ENCODE data around the gene BAK1. TPM values are rescaled to one million over a fixed set of nuclear protein-coding genes. Genes with fewer than 3 reads are reported as not detected.
A peak's percentile ranks its signal among the peaks of the same experiment; 100 is the strongest.

Gene BAK1
- polyA plus RNA-seq, 1 experiment, result 13.0 TPM

DNA sequence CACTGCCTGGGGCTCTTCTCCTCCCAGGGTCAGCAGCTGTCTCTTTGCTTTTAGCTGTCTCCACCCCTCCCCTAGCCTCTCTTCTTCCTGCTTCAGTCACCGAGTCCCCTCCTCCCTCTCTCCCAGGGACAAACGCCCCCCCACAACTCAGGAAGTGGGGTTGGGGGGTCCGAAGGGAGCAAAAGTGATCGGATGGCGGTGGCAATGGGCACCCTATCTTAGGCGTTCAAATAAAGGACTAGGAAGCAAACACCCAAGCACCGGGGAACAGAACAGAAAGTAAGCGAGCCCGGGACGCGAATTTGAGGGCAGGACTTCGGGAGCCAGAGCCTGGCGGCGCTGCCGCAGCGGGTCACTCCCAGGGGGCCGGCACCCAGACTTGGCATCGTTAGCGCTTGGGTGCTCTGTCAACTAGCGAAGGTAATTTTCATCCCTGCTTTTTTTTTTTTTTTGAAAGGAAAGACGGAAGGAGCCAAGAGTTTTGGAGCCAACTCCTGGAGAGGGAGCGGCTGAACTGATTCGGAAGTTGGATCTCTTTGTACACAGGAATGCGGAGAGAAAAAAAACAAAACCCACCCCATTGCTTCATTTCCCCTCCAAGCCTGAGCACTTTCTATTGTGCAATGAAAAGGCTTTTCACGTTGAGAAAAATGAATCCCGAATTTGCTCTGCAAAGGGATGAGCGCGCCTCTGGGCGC lies 40.2 kb upstream of the BAK1 start:
- H3K27me3 ChIP-seq (ENCODE audit: control insufficient read depth, insufficient read depth, low read length), result no peaks in the 10 kb centered on the region
- POLR2A ChIA-PET, result interaction anchor here (0.7 to 1.7 kb wide), 2 partner anchors 30 to 74 kb away, joined by 3 to 8 read pairs; no protein-coding TSS in a partner anchor
- H3K9me3 ChIP-seq (ENCODE audit: control insufficient read depth, insufficient read depth, low read length), result no peaks in the 10 kb centered on the region; the same call in 1 of the 2 replicates
- TF ChIP-seq, protein P1, sequence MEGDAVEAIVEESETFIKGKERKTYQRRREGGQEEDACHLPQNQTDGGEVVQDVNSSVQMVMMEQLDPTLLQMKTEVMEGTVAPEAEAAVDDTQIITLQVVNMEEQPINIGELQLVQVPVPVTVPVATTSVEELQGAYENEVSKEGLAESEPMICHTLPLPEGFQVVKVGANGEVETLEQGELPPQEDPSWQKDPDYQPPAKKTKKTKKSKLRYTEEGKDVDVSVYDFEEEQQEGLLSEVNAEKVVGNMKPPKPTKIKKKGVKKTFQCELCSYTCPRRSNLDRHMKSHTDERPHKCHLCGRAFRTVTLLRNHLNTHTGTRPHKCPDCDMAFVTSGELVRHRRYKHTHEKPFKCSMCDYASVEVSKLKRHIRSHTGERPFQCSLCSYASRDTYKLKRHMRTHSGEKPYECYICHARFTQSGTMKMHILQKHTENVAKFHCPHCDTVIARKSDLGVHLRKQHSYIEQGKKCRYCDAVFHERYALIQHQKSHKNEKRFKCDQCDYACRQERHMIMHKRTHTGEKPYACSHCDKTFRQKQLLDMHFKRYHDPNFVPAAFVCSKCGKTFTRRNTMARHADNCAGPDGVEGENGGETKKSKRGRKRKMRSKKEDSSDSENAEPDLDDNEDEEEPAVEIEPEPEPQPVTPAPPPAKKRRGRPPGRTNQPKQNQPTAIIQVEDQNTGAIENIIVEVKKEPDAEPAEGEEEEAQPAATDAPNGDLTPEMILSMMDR (IDR thresholded peaks at IDR 0.05; ENCODE audit: low read depth, low read length), result no peak
- peak overlapping the region; percentile 63 for H3K4me3 ChIP-seq (ENCODE audit: low read depth, low read length)
- H3K27ac ChIP-seq (ENCODE audit: low read depth, low read length), result no peak overlapping the region
- CTCF ChIA-PET, result interaction anchor here (0.5 kb wide), 1 partner anchor 52 kb away, joined by 3 read pairs; no protein-coding TSS in a partner anchor
- no peak for DNase-seq (ENCODE audit: low read depth, low spot score)

DNA sequence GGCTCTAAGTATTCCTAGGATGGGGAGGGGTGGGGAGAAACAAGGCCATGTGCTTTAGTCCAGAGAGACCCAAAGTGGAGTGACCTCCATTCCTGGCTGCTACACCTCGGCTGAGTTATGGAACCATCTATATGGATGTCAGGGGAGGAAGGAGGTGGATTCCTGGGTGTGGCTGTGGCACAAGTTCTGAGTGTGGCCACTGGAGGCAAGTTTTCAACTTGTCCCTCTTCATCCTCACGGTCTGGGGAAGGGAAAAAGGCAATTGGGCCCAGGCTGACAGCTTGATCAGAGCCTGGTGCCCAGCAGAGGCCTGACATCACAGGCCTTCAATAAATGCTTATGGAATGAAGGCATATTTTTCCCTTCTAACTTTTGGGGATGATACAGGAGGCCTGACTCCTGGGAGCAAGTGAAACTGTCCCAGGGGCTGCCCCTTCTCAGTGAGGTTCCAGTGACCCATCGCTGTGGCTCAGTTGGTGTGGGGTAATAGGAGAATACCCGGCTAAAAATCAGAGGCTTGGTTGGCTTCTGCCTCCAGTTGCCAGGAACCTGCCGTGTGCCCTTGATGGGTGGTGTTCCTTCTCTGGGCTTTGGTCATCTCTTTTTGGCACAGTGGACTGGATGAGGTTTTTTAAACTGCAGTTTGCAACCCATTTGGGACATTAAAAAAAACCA lies 39.2 kb upstream of the BAK1 start:
- Histone ChIP-seq H3K4me3 (ENCODE audit: low read depth, low read length) (no peak overlapping the region), H3K27me3 (ENCODE audit: control insufficient read depth, insufficient read depth, low read length) (no peaks in the 10 kb centered on the region), H3K9me3 (ENCODE audit: control insufficient read depth, insufficient read depth, low read length) (no peaks in the 10 kb centered on the region; the same call in 1 of the 2 replicates), H3K27ac (ENCODE audit: low read depth, low read length) (no peak overlapping the region)
- no peak for DNase-seq (ENCODE audit: low read depth, low spot score)
- CTCF ChIA-PET, result interaction anchor here (2.0 kb wide), 1 partner anchor 29 kb away, joined by 11 read pairs; no protein-coding TSS in a partner anchor
- POLR2A ChIA-PET, result interaction anchor here (0.7 kb wide), 1 partner anchor 75 kb away, joined by 3 read pairs; no protein-coding TSS in a partner anchor
- TF ChIP-seq, protein P1 (IDR thresholded peaks at IDR 0.05; ENCODE audit: low read depth, low read length), result no peak

DNA sequence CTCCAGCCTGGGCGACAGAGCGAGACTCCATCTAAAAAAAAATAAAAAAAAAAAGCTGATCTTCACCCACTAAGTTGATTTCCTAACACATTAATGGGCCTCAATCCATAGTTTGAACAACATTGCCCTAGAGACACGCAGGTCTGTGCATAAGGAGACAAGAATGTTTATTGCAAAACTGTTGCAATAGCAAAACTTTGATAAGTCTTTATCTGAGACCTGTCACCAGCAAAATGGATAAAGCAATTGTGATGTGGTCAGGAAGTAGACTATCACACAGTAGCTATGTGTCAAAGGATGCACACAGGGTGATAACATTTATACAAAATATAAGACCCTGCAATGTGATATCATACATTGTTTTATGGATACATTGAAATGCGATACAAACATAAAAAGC lies 36.8 kb upstream of the BAK1 start:
- H3K4me3 ChIP-seq (ENCODE audit: low read depth, low read length), result no peak overlapping the region
- no peak for DNase-seq (ENCODE audit: low read depth, low spot score)
- H3K27ac ChIP-seq (ENCODE audit: low read depth, low read length), result no peak overlapping the region
- no peaks in the 10 kb centered on the region for H3K27me3 ChIP-seq (ENCODE audit: control insufficient read depth, insufficient read depth, low read length)
- ChIA-PET CTCF (no interaction called here), POLR2A (no interaction called here)
- TF ChIP-seq, protein P1 (IDR thresholded peaks at IDR 0.05; ENCODE audit: low read depth, low read length), result no peak
- H3K9me3 ChIP-seq (ENCODE audit: control insufficient read depth, insufficient read depth, low read length), result peaks cover 4% of the 10 kb centered on the region

DNA sequence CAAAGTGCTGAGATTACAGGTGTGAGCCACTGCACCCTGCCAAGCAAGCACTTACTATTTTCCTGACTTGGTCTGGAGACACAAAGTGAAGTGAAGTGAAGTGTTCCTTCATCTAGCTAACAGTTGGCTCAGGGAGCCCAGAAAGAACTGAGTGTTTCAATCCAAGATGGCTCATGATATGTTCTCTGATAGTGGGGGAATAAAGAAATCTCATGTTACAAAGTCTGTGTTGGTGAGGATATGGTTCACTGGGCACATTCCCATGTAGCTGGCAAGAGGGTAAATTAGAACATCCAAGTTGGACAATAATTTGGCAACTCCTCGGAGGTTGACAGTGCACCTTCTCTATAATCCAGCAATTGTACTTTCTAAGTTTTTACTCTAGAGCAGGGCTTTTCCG lies 36.0 kb upstream of the BAK1 start:
- Histone ChIP-seq H3K4me3 (ENCODE audit: low read depth, low read length) (no peak overlapping the region), H3K27ac (ENCODE audit: low read depth, low read length) (no peak overlapping the region), H3K27me3 (ENCODE audit: control insufficient read depth, insufficient read depth, low read length) (no peaks in the 10 kb centered on the region), H3K9me3 (ENCODE audit: control insufficient read depth, insufficient read depth, low read length) (peaks cover 6% of the 10 kb centered on the region)
- CTCF ChIA-PET, result interaction anchor here (0.7 to 2.0 kb wide), 2 partner anchors 26 to 31 kb away, joined by 3 to 6 read pairs; no protein-coding TSS in a partner anchor
- no peak for DNase-seq (ENCODE audit: low read depth, low spot score)
- POLR2A ChIA-PET, result no interaction called here
- TF ChIP-seq, protein P1 (IDR thresholded peaks at IDR 0.05; ENCODE audit: low read depth, low read length), result no peak

DNA sequence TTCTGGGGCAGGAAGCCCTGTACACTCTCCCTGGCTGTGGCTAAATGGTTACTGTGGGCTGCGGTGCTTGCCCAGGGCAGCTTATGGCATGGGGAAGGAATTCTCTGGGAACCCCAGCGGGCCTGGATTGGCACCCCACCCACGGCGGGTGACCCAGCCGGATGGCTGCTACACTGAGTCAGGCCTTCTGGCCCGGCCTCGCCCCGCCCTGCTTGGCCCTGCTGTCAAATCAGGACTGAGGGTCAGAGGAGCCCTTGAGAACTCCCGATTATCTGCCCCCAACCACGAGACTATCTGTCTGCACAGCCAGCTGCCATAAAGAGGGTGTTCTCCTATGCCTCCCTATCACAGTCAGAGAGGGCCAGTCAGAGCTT lies 33.7 kb upstream of the BAK1 start:
- POLR2A ChIA-PET, result no interaction called here
- Histone ChIP-seq H3K27me3 (ENCODE audit: control insufficient read depth, insufficient read depth, low read length) (no peaks in the 10 kb centered on the region), H3K27ac (ENCODE audit: low read depth, low read length) (no peak overlapping the region), H3K9me3 (ENCODE audit: control insufficient read depth, insufficient read depth, low read length) (peaks cover 6% of the 10 kb centered on the region), H3K4me3 (ENCODE audit: low read depth, low read length) (no peak overlapping the region)
- CTCF ChIA-PET, result no interaction called here
- TF ChIP-seq, protein P1 (IDR thresholded peaks at IDR 0.05; ENCODE audit: low read depth, low read length), result no peak
- DNase-seq (ENCODE audit: low read depth, low spot score), result no peak

Data from AG04450 (cell line).